ENCODE data around the gene FLNA.
"Not testable (repeated sequence)": the region's sequence is repeated elsewhere in the genome, so short reads cannot be mapped to it uniquely, and the experiment has no call there.

The FLNA gene

GRCh38 chrX:154360155-154360713 is 14.2 kb downstream of the FLNA start:
- DNase-seq (ENCODE audit: low spot score): no peak

- DNase-seq (ENCODE audit: low spot score): no peak
These were observed 14.9 kb downstream of the FLNA start for GRCh38 chrX:154359362-154360154.

GRCh38 chrX:154358829-154359228 is 15.6 kb downstream of the FLNA start:
- no peak for DNase-seq (ENCODE audit: low spot score)

- DNase-seq (ENCODE audit: low spot score): no peak
These were observed 16.4 kb downstream of the FLNA start for GRCh38 chrX:154358011-154358410.

- DNase-seq (ENCODE audit: low spot score): no peak
These were observed 17.2 kb downstream of the FLNA start for GRCh38 chrX:154357205-154357604.

- DNase-seq (ENCODE audit: low spot score): no peak
These were observed 17.8 kb downstream of the FLNA start for GRCh38 chrX:154356596-154356995.

GRCh38 chrX:154355776-154356140 is 18.7 kb downstream of the FLNA start:
- DNase-seq (ENCODE audit: low spot score): no peak

- no peak for DNase-seq (ENCODE audit: low spot score)
These were observed 19.2 kb downstream of the FLNA start for GRCh38 chrX:154355094-154355775.

- no peak for DNase-seq (ENCODE audit: low spot score)
These were observed 19.9 kb downstream of the FLNA start for GRCh38 chrX:154354516-154354915.

- no peak for DNase-seq (ENCODE audit: low spot score)
These were observed 20.4 kb downstream of the FLNA start for GRCh38 chrX:154354013-154354412.

- DNase-seq (ENCODE audit: low spot score): no peak
These were observed 21.1 kb downstream of the FLNA start for GRCh38 chrX:154353172-154353843.

GRCh38 chrX:154352466-154352865 is 22.0 kb downstream of the FLNA start:
- DNase-seq (ENCODE audit: low spot score): no peak

- DNase-seq (ENCODE audit: low spot score): no peak
These were observed 22.4 kb downstream of the FLNA start for GRCh38 chrX:154352012-154352401.

GRCh38 chrX:154351183-154352011 is 23.0 kb downstream of the FLNA start:
- DNase-seq (ENCODE audit: low spot score): no peak

- no peak for DNase-seq (ENCODE audit: low spot score)
These were observed 23.8 kb downstream of the FLNA start for GRCh38 chrX:154350429-154351182.

- DNase-seq (ENCODE audit: low spot score): no peak
These were observed 24.5 kb downstream of the FLNA start for GRCh38 chrX:154349979-154350378.

GRCh38 chrX:154349359-154349935 is 25.0 kb downstream of the FLNA start:
- DNase-seq (ENCODE audit: low spot score): no peak

GRCh38 chrX:154348646-154349358 is 25.6 kb downstream of the FLNA start:
- DNase-seq (ENCODE audit: low spot score): no peak

GRCh38 chrX:154348114-154348531 is 26.3 kb downstream of the FLNA start:
- no peak for DNase-seq (ENCODE audit: low spot score)

GRCh38 chrX:154343620-154344019 is 30.8 kb downstream of the FLNA start:
- DNase-seq (ENCODE audit: low spot score): not testable (repeated sequence)

Data from ecto neural progenitor cell (in vitro differentiated cells).